NT2/D1 (cell line): ENCODE measurements around the gene MAP4K1.

Experiments used
- SUZ12 ChIP-seq: IDR thresholded peaks from 2 replicates; pipeline ENCODE4 v1.6.1; 2011; ENCODE audit not compliant: insufficient read length, insufficient read depth; ENCODE audit errors: extremely low read depth
- YY1 ChIP-seq: IDR thresholded peaks from 2 replicates; pipeline ENCODE4 v1.6.1; 2011; ENCODE audit not compliant: insufficient read length, insufficient read depth
- ZNF274 ChIP-seq: IDR thresholded peaks from 2 replicates; pipeline ENCODE4 v1.6.1; 2011; ENCODE audit warnings: mild to moderate bottlenecking, low read depth, low read length

DNA sequence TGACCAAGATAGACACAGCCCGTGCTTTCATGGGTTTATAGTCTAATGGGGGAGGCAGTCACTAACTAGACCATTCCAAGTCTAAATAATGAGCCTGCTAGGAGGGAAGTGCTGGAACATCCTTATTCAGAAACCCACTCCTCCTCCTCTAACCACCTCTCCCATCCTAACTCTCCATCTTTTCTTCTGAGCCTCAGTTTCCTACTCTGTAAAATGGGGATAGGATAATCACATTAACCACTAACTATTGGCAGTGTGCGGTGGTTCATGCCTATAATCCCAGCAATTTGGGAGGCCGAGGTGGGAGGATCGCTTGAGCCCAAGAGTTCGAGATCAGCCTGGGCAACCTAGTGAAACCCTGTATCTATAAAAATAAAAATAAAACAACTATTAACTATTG, 68.7 kb downstream of the MAP4K1 start:
- no peak for TF ChIP-seq ZNF274
- TF ChIP-seq YY1 = no peak
- no peak for TF ChIP-seq SUZ12
